ENCODE data around the gene SCN5A. TPM values are rescaled to one million over a fixed set of nuclear protein-coding genes. Genes with fewer than 3 reads are reported as not detected.

SCN5A gene
- total and polyA plus RNA-seq, 2 experiments from 2014 or later = 10.2 to 10.6 TPM

DNA sequence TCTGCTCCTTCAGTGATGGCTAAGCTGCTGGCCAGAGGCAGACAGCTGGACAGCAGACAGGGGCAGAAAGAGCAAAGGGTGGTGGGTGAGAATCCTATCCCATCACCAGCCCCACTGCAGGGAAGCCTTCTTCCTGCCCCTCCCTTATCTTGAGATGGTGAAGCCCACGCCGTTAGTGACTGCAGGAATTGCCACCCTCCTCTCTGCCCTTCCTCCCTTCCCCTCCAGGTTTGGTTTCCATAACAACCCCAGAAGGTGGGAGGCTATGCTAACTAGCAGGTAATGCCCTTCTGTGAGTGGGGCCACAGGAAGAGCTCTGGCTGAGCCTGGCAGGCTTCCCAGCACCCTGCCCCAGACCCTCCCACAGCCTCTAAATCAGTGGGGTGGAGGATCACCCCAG, 32.8 kb downstream of the SCN5A start:
- H3F3A ChIP-seq (replicated peaks; ENCODE audit: low read depth) = no peaks in the 10 kb centered on the region
- H3K36me3 ChIP-seq (ENCODE audit: insufficient read depth) = no peaks in the 10 kb centered on the region
- peaks cover 11% of the 10 kb centered on the region; the same call in 2 of the 3 replicates for H3K4me1 Mint-ChIP-seq
- H3K4me3 ChIP-seq = no peak overlapping the region
- no peaks in the 10 kb centered on the region for H3K79me2 ChIP-seq (replicated peaks; ENCODE audit: insufficient read depth)
- H4K20me1 ChIP-seq (replicated peaks; ENCODE audit: insufficient read depth) = no peaks in the 10 kb centered on the region
- no peak overlapping the region for H2AFZ ChIP-seq
- 0 out of 2 replicates have a peak, but pooled peaks cover 2% of the 10 kb centered on the region for H3K9me2 ChIP-seq (ENCODE audit: insufficient read depth)
- DNase-seq (ENCODE audit: low spot score) (no peak), ATAC-seq (peak; percentile 65)
- no peak overlapping the region for H3K27ac ChIP-seq (ENCODE audit: low read depth)
- no peaks in the 10 kb centered on the region for H3K27me3 ChIP-seq (ENCODE audit: insufficient read depth)
- H3K27ac Mint-ChIP-seq = no peak overlapping the region
- no peak overlapping the region for H3K4me2 ChIP-seq
- H3K36me3 Mint-ChIP-seq (ENCODE audit: low read depth) = peaks cover 3% of the 10 kb centered on the region; the same call in 2 of the 3 replicates
- H3K4me3 Mint-ChIP-seq = no peak overlapping the region
- peaks cover 3% of the 10 kb centered on the region for H3K27me3 Mint-ChIP-seq (ENCODE audit: insufficient read depth, low read depth, poor library complexity)
- no peaks in the 10 kb centered on the region for H3K4me1 ChIP-seq (ENCODE audit: insufficient read depth)
- TF ChIP-seq STAT1 (IDR thresholded peaks at IDR 0.05; ENCODE audit: unreplicated experiment) = no peak
- TF ChIP-seq ZNF331 (CRISPR knock-in tag; IDR thresholded peaks at IDR 0.05; ENCODE audit: low read depth) = no peak
- TF ChIP-seq JUNB (IDR thresholded peaks at IDR 0.05; ENCODE audit: unreplicated experiment) = no peak
- TF ChIP-seq EZH2phosphoT487 (IDR thresholded peaks at IDR 0.05; ENCODE audit: unreplicated experiment) = no peak
- no peak for TF ChIP-seq ZNF114 (CRISPR knock-in tag; IDR thresholded peaks at IDR 0.05)
- TF ChIP-seq POLR2AphosphoS5 (IDR thresholded peaks at IDR 0.05; ENCODE audit: low read depth) = no peak
- TF ChIP-seq, protein P1, sequence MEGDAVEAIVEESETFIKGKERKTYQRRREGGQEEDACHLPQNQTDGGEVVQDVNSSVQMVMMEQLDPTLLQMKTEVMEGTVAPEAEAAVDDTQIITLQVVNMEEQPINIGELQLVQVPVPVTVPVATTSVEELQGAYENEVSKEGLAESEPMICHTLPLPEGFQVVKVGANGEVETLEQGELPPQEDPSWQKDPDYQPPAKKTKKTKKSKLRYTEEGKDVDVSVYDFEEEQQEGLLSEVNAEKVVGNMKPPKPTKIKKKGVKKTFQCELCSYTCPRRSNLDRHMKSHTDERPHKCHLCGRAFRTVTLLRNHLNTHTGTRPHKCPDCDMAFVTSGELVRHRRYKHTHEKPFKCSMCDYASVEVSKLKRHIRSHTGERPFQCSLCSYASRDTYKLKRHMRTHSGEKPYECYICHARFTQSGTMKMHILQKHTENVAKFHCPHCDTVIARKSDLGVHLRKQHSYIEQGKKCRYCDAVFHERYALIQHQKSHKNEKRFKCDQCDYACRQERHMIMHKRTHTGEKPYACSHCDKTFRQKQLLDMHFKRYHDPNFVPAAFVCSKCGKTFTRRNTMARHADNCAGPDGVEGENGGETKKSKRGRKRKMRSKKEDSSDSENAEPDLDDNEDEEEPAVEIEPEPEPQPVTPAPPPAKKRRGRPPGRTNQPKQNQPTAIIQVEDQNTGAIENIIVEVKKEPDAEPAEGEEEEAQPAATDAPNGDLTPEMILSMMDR (conservative IDR thresholded peaks at IDR 0.05; ENCODE audit: low read depth in 2 of 2) = no peak
- TF ChIP-seq, protein P2, sequence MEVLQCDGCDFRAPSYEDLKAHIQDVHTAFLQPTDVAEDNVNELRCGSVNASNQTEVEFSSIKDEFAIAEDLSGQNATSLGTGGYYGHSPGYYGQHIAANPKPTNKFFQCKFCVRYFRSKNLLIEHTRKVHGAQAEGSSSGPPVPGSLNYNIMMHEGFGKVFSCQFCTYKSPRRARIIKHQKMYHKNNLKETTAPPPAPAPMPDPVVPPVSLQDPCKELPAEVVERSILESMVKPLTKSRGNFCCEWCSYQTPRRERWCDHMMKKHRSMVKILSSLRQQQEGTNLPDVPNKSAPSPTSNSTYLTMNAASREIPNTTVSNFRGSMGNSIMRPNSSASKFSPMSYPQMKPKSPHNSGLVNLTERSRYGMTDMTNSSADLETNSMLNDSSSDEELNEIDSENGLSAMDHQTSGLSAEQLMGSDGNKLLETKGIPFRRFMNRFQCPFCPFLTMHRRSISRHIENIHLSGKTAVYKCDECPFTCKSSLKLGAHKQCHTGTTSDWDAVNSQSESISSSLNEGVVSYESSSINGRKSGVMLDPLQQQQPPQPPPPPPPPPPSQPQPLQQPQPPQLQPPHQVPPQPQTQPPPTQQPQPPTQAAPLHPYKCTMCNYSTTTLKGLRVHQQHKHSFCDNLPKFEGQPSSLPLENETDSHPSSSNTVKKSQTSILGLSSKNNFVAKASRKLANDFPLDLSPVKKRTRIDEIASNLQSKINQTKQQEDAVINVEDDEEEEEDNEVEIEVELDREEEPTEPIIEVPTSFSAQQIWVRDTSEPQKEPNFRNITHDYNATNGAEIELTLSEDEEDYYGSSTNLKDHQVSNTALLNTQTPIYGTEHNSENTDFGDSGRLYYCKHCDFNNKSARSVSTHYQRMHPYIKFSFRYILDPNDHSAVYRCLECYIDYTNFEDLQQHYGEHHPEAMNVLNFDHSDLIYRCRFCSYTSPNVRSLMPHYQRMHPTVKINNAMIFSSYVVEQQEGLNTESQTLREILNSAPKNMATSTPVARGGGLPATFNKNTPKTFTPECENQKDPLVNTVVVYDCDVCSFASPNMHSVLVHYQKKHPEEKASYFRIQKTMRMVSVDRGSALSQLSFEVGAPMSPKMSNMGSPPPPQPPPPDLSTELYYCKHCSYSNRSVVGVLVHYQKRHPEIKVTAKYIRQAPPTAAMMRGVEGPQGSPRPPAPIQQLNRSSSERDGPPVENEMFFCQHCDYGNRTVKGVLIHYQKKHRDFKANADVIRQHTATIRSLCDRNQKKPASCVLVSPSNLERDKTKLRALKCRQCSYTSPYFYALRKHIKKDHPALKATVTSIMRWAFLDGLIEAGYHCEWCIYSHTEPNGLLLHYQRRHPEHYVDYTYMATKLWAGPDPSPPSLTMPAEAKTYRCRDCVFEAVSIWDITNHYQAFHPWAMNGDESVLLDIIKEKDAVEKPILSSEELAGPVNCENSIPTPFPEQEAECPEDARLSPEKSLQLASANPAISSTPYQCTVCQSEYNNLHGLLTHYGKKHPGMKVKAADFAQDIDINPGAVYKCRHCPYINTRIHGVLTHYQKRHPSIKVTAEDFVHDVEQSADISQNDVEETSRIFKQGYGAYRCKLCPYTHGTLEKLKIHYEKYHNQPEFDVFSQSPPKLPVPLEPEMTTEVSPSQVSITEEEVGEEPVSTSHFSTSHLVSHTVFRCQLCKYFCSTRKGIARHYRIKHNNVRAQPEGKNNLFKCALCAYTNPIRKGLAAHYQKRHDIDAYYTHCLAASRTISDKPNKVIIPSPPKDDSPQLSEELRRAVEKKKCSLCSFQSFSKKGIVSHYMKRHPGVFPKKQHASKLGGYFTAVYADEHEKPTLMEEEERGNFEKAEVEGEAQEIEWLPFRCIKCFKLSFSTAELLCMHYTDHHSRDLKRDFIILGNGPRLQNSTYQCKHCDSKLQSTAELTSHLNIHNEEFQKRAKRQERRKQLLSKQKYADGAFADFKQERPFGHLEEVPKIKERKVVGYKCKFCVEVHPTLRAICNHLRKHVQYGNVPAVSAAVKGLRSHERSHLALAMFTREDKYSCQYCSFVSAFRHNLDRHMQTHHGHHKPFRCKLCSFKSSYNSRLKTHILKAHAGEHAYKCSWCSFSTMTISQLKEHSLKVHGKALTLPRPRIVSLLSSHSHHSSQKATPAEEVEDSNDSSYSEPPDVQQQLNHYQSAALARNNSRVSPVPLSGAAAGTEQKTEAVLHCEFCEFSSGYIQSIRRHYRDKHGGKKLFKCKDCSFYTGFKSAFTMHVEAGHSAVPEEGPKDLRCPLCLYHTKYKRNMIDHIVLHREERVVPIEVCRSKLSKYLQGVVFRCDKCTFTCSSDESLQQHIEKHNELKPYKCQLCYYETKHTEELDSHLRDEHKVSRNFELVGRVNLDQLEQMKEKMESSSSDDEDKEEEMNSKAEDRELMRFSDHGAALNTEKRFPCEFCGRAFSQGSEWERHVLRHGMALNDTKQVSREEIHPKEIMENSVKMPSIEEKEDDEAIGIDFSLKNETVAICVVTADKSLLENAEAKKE (CRISPR knock-in tag; IDR thresholded peaks at IDR 0.05) = no peak
- TF ChIP-seq CREB1 (CRISPR knock-in tag; IDR thresholded peaks at IDR 0.05; ENCODE audit: low read depth) = no peak
- no peaks in the 10 kb centered on the region for H3K9me3 Mint-ChIP-seq
